ENCODE results near the gene SHANK2. TPM values are rescaled to one million over a fixed set of nuclear protein-coding genes. Genes with fewer than 3 reads are reported as not detected.

Gene SHANK2
- polyA plus RNA-seq, 1 donor: 2.9 TPM

- DNase-seq: no peak
These were observed 31.2 kb downstream of the SHANK2 start for GRCh38 chr11:71221201-71221600.

GRCh38 chr11:71218789-71219499 lies 33.4 kb downstream of the SHANK2 start:
- DNase-seq: no peak

- DNase-seq: no peak
These were observed 36.9 kb downstream of the SHANK2 start for GRCh38 chr11:71215425-71215965.

GRCh38 chr11:71214553-71215424 lies 37.6 kb downstream of the SHANK2 start:
- no peak for DNase-seq

- DNase-seq: no peak
These were observed 38.5 kb downstream of the SHANK2 start for GRCh38 chr11:71213696-71214552.

- peak; percentile 78 for DNase-seq
These were observed 39.4 kb downstream of the SHANK2 start for GRCh38 chr11:71212871-71213559.

GRCh38 chr11:71211631-71212030 lies 40.7 kb downstream of the SHANK2 start:
- no peak for DNase-seq

- DNase-seq: no peak
These were observed 41.5 kb downstream of the SHANK2 start for GRCh38 chr11:71210861-71211260.

- DNase-seq: no peak
These were observed 42.7 kb downstream of the SHANK2 start for GRCh38 chr11:71209656-71210055.

- DNase-seq: no peak
These were observed 43.2 kb downstream of the SHANK2 start for GRCh38 chr11:71209181-71209580.

GRCh38 chr11:71208011-71208774 lies 44.2 kb downstream of the SHANK2 start:
- no peak for DNase-seq

- DNase-seq: no peak
These were observed 44.8 kb downstream of the SHANK2 start for GRCh38 chr11:71207563-71207962.

- peak; percentile 71 for DNase-seq
These were observed 46.2 kb downstream of the SHANK2 start for GRCh38 chr11:71206186-71206585.

GRCh38 chr11:71204748-71205664 lies 47.4 kb downstream of the SHANK2 start:
- no peak for DNase-seq

- DNase-seq: no peak
These were observed 48.1 kb downstream of the SHANK2 start for GRCh38 chr11:71204294-71204693.

- DNase-seq: no peak
These were observed 48.7 kb downstream of the SHANK2 start for GRCh38 chr11:71203681-71204080.

- no peak for DNase-seq
These were observed 49.4 kb downstream of the SHANK2 start for GRCh38 chr11:71202966-71203365.

GRCh38 chr11:71202598-71202944 lies 49.8 kb downstream of the SHANK2 start:
- DNase-seq: no peak

Data from hindlimb muscle (tissue), 1 donor.